IPS DF 4.7 (cell line): ENCODE data around the gene TAS2R42.

ENCODE experiments used
- DNase-seq: peaks from one replicate; pipeline ENCODE4 v3.0.0-alpha.2; 2013; ENCODE audit warnings: low spot score; ENCODE audit errors: extremely low read depth

Gene TAS2R42, protein sequence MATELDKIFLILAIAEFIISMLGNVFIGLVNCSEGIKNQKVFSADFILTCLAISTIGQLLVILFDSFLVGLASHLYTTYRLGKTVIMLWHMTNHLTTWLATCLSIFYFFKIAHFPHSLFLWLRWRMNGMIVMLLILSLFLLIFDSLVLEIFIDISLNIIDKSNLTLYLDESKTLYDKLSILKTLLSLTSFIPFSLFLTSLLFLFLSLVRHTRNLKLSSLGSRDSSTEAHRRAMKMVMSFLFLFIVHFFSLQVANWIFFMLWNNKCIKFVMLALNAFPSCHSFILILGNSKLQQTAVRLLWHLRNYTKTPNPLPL

DNA sequence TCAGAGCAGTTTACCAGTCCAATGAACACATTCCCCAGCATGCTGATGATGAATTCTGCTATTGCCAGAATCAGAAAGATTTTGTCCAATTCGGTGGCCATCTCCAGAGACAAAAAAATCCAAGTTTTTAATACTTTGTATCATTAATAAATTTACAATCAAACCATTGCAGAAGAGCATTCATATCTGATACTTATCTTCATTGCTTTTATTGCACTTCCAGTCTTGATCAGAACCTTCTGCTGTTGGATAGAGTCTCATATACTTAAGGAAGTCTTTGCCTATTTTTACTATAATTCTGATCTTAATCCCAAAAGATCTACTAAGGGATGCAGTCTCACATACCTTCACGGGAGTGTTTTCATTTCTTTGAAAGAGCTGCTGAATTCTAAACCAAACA is at the start of gene TAS2R42:
Gene TAS2R42, minus strand, starts transcription at position 101 of the 400 bp plus-strand sequence. Its CDS starts 0 bp downstream, at position 101.
- DNase-seq = no peak

DNA sequence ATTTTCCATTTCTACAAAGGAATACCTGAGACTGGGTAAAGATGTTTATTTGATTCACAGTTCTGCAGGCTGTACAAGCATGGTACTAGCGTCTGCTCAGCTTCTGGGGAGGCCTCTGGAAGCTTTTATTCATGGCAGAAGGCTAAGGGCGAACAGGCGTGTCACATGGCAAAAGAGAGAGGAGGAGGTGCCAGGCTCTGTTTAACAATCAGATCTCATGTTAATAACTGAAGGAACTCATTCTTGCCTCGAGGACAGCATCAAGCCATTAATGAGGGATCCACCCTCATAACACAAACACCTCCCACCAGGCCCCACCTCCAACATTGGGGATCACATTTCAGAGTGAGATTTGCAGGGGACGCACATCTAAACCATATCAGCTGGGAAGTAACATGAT is 46.8 kb upstream of the TAS2R42 start:
- DNase-seq = no peak

DNA sequence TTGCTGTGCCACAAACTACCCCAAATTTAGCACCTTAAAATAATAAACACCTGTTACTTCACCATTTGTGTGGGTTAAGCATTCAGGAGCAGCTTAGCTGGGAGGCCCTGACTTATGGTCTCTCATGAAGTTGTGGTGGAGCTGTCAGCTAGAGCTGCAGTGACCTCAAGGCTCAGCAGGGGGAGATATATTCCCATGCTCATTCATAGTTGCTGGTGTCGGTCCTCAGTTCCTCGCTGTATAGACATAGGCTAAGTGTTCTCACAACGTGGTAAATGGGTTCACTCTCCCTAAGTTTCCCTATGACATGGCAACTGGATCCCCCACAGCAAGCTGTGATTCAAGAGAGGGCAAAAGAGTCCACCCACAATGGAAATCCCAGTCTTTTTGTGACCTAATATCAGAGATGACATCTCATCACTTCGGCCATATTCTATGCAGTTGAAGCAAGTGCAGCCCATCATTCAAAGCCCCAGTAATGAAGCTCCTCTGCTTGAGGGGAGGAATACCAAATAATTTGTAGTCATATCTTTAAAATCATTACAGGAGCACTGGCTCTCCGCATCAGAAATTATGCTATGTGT is 41.7 kb upstream of the TAS2R42 start:
- DNase-seq = peak; percentile 84

DNA sequence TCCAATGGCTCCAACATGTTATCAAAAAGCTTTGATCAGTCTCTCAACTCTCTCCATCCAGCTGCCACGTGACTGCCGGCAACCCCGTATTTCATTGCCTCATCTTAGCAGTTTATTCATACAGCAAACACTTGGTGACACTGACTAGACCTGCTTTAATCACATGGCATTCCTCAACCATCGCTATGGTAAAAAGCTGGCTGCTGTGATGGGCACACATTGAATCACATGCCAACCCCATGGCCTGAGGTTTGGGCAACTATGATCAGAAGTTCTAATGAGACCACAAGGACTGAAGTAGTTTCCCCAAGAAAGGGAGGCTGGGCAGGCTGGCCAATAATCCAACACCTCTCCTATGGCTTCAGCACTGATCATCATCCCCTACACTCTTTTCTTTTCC is 40.6 kb upstream of the TAS2R42 start:
- no peak for DNase-seq

DNA sequence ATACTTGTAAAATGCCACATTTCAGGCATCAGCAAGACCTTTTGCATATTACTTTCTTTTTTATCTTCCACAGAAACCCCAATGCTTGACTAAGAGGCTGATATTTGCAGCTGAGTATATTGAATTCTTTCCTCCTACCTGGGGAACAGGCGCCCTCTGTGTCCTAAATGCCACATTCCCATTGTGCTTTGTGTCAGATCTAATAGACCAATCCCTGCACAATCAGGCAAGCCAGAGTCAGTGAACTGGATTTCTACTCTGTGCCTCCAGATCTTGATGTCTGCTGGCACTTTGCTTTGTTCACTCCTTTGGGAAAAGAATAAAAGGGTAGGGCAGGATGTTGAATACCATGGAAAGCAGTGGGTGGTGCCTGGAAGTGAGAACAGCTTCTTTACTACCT is 22.4 kb upstream of the TAS2R42 start:
- no peak for DNase-seq

DNA sequence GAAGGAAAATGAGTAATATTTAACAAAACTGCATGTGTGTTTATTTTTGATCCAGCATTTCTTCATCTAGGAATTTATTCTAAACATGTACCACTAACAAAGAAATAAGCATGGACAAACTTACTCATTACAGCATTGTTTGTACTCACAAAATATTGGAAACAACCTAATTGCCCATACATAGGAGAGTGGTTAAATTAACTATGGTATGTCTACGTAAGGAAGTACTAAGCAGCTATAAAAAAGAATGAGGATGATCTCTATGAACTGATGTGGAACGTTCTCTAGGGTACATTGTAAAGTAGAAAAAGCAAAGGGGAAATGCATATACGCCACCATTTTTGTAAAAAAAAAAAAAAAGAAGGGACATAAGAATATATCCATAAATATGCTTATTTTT is 17.4 kb upstream of the TAS2R42 start:
- DNase-seq = no peak

DNA sequence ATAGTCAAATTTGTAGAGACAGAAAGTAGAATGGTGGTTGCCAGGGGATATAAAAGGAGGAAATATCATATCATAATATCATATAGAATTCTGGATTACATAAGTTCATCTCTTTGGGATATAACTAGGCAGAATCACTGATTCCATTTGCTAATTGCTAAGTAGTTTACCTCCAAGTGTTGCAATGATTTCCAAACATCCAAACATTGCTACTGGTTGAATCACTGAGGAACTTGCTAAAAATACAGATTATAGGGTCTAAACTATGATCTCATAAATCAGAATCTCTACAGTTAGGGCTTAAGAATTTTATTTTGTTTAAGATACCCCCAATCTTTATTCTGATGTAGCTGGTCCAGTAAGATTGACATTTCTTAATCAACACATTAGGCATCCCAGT is 16.1 kb upstream of the TAS2R42 start:
- no peak for DNase-seq

DNA sequence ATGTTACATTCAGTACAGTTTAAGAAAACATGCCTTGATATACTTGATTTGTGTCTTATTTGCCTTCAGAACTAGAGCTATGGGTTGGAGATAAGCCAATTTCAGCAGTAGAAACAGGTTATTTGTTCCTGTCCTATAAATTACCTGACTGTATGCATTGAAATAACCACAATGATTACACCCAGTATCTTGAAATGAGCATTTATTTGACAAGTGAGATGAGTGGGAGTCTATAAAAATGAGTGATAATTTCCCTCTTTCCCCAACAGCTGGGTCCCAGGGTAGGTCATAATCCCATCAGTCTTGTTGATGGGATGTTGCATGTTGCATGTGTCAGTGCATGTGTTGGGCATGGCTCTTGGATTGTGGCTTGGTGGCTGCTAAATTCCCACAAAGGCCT is 3.7 kb downstream of the TAS2R42 start:
- DNase-seq = no peak

DNA sequence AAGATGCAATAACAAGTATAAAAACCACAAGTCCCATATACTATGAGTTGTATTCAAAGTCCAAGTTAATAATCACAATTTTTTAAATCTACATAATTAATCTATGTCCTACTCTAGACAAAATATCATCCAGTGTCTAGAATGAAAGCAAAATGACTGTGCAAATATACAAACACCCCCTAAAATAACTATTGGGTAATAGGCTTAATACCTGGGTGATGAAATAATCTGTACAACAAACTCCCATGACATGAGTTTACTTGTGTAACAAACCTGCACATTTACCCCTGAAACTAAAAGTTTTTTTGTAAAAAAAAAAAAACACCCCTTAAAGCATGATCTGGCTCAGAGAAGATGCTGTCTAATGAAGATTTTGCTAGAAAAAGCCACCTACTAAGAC is 4.2 kb downstream of the TAS2R42 start:
- no peak for DNase-seq

DNA sequence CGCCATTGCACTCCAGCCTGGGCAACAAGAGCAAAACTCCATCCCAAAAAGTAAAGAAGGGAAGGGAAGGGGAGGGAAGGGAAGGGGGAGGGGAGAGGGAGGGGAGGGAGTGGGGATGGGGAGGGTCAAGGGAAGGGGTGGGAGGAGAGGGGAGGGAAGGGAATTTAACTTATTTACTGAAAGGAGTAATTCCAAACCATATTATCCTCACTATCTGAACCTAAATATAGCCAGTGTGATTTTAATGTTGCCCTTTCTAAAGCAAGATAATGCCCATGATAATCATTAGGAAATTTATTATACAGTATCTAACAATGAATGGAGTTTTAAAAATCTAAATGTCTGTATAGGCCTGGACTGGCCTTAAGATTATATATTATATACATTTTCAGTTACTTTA is 8.5 kb downstream of the TAS2R42 start:
- no peak for DNase-seq

DNA sequence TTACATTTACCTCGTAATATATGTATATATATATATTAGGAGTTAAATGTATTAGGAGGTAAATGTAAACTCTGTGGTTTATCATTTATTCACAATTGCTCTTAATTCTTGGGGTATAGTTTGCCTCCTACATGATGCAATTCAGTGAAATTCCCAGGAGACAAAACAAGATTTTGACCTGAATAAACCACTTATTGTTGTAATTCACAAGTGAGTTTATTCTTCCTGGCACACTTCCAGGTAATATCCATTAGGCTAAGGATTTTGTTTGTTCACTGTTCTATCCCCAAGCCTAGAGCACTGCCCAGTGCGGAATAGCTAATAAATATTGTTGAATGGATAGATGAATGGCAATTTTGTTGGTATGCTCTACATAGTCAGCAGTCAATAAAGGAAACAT is 12.7 kb downstream of the TAS2R42 start:
- DNase-seq = no peak

DNA sequence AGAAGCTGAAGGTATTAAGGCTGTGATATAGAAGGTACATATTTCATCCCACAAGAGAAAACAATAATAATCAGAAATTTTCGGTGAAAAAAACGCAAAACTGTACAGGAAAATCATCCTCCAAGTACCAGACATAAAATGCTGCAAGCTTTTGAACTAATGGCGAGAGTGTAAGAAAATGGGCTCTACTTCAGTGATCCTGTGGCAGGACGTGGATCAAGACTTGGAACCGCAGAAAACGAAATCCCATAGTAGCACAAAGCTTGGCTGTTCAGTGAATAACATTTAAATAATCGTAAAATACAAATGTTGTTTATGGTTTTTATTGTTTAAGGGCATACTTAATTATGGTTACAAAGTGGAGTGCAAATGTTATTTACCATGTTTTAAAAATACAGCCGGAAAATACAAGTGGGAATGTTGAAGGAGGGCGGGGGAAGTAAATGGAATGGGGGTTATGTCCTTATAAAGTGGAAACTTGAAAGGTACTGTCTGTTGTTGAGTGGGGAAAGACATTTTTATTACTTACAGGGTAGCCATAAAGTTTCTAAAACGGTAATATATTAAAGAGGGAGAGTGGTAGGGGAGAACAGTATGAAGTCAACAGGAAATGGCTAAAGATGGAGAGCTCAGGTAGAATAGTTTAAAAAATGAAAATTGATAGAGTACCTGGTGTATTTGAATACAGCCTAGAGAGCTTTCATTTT is 14.6 kb downstream of the TAS2R42 start:
- no peak for DNase-seq

DNA sequence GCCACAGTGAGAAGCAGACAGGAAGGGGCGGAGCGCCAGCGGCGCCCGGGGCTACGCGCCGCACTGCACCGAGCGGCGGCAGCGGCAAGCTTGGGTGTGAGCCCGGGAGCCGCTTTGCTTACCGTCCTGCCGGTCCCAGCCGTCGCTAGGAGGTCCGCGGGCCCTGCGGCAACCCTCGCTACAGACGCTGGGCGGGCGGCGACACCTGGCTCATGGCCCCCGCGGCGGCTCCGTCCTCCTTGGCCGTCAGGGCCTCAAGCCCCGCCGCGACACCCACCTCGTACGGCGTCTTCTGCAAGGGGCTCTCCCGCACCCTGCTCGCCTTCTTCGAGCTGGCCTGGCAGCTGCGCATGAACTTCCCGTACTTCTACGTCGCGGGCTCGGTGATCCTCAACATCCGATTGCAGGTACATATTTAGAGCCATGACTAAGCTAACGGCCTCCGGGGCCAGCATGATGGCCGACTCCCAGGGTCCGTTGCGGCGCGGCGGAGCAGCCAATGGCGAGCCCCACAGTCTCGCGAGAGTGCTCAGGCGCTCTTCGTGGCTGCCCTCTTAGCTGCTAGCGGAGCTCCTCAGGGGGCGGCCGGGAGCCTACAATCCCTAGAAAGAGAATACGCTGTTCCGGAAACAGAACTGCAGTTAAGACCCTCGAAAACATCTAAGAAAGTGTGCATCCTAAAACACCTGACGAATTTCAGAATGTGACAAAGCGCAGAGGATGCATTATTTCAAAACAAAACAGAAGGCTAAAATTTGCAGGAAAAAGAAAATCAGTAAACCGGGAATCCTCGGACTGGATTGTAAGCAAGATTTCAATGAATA is 15.4 kb downstream of the TAS2R42 start, which contains the start of gene SMIM10L1:
Gene SMIM10L1, plus strand, starts transcription at position 50 of the 824 bp plus-strand sequence. Its CDS starts 163 bp downstream, at position 213.
- peak; percentile 53 for DNase-seq

DNA sequence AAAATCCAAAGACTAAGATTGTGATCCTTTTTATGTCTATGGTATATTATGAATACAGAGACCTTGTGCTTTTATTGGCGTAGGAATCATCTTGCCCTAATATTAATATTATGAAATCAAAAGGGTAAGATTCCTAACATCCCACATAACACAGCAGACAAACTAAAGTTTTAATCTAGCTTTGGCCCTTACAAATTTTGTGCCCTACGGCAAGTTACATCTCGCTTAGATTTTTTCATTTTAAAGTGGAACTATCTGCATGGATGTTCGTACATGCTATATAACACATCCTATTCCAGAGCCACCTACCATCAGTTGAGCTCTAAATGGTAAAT is 16.0 kb downstream of the TAS2R42 start:
- no peak for DNase-seq

DNA sequence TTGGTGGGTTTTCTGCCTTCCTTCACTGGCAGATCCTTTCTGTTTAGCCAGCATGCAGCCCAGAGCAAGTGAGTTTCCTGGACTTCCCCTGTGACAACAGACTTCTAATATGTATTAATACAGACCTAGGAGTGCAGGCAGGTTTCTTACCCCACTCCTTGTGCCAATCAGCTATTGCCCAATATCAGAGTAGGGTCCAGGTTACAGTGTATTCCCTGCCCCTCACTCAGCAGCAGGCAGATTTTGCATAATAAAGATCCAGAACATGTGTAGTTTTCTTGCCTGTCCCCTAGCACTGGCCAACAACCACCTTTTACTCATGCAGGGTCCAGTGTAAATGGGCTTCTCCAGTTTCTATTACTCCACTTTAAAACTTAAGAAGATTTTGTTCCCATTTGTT is 20.4 kb downstream of the TAS2R42 start:
- DNase-seq = no peak

DNA sequence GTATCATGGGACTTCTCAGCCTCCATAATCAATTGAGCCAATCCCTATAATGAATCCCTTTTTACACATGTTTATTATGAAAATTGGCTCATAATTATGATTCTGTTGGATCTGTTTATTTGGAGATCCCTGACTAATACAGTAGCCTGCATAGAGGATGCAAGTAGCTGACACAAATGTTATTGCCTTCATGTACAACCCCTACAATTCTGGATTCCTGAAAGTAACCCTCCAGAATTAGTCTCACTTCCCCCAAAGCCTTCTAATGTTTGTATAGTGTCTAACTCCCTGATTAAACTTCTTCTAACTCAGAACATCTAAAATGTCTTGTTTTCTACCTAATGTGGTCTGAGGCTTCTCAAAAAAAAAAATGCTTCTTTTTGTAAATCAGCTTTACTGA is 22.4 kb downstream of the TAS2R42 start:
- DNase-seq = no peak

DNA sequence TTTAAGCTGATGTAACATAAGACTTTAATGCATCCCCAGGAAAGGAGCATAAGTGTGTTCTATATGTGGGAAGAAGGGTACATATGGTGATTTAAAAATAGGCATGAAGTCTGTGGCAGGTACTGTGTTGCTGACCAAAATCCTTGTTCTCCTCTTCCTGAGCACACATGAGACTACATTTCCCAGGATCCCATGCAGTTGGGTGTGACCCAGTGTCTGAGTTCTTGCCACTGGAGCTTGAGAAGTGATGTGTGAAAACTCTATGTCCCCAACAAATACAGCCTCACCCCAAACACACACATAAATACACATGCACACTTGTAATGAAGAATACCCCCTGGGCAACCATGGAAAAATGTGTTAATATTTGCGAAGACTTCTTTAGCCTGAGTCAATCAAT is 24.2 kb downstream of the TAS2R42 start:
- DNase-seq = no peak

DNA sequence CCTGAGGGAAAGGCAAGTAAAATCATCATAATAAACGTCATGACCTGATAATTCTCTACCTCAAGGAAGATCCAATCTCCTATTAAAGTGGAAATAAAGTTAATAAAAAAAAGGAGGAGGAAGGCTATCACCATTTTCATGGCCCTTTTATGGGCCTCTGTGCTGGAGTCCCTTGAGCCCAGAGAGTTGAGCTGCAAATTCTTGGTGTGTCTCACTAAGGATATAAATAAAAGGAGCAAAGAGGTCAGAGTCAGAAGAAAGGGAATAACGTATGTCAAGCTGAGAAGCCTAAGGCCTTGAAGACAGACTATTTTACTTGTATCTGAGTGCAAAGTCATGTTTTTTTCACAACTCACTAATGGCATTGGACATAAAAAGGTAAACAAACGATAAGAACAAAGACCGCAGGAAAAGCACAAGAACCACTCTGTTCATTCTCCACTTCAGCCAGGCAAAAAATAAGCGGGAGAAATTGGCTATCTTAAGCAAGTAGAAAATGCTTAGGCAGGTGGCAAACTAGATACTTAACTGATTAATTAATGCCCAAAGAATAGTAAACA is 27.8 kb downstream of the TAS2R42 start:
- no peak for DNase-seq

DNA sequence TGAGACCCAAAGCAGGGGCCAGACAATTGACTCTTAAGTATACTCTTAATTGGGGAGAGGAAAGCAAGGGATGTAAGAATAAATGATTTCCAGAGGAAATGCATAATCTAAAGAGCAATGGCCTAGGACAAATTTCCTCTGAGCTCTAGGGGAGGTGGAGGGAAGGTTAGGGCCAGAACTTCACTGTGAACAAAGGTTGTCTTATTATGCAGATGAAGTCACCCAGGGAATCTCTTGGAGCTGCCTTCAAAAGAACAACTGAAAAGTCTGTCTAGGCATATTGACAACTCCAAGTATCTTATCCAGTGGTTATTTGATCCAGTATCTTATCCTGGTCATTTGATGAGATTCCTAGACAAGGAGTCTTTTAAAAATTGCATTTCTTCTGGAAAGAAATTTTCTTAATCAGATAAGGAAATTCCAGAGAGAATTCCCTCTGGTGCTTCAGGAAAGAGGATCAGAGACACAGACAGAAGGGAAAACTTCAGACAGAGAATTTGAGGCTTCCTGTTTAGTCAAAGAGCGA is 32.3 kb downstream of the TAS2R42 start:
- no peak for DNase-seq

DNA sequence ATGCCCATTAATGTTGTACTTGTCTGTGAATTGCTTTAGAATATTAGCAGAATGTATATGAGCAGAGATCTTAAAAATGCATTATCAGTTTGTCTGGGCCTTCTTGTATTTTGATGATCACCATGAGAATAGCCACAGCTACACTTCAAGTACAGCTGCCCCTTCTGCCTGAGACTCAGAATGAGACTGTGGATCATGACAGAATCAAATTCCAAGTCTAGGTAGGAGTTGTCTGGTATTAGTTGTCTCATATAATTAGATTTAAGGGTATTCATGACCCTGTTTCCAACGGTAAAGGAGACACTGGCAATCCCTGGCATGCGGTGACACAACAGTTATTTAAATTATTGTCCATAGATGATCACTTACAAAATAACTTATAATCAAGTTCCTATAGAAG is 34.0 kb downstream of the TAS2R42 start:
- DNase-seq = no peak

DNA sequence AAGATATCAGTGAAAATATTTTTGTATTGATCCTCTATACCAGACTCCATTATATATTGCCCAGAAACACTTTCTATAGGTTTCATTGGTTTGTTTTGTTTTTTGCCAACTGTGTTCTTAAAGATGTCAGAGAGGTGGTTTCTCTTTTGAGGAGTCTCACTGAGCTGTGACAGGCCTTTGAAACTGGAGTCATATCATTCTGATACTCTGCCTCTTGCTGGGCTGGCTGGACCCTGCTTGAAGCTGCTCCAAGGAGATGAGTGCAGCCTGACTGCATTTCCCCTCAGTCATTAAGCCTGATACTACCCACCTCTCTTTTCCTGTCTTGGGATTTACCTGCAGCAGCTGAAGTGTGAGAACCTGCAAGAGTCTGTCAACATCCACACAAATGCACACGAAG is 35.9 kb downstream of the TAS2R42 start:
- no peak for DNase-seq
